PFSK-1 (cell line): ENCODE measurements around the gene TNFRSF1B.

Experiments
- FOXP2 ChIP-seq: optimal IDR thresholded peaks from 2 replicates; pipeline ENCODE3; 2011; ENCODE audit warnings: borderline replicate concordance, control low read depth, inconsistent platforms; ENCODE audit not compliant: insufficient read depth; ENCODE audit errors: extremely low read length, extremely low read depth
- POLR2AphosphoS5 ChIP-seq: IDR thresholded peaks from 2 replicates; pipeline ENCODE4 v1.6.1; 2012; ENCODE audit warnings: low read depth, mild to moderate bottlenecking, control low read depth, low read length, moderate library complexity
- REST ChIP-seq, 2 experiments: IDR thresholded peaks; 2 replicates each; pipeline versions ENCODE4 v1.6.1 to v1.8.0; 2011 to 2012; ENCODE audit warnings: low read depth in 2 of 2, low read length in 2 of 2, control low read depth in 1 of 2, inconsistent platforms in 1 of 2, mild to moderate bottlenecking in 1 of 2, moderate library complexity in 1 of 2; ENCODE audit not compliant: insufficient read depth in 1 of 2
- SIN3A ChIP-seq: IDR thresholded peaks from 2 replicates; pipeline ENCODE4 v1.6.1; 2012; ENCODE audit warnings: mild to moderate bottlenecking, low read length, moderate library complexity, borderline replicate concordance; ENCODE audit not compliant: insufficient read depth
- TAF1 ChIP-seq: IDR thresholded peaks from 2 replicates; pipeline ENCODE4 v1.6.1; 2012; ENCODE audit warnings: low read length, control low read depth, borderline replicate concordance; ENCODE audit not compliant: insufficient read depth

GRCh38 chr1:12229835-12230548 is 63.2 kb downstream of the TNFRSF1B start, which contains the start of gene VPS13D:
- TF ChIP-seq REST (IDR thresholded peaks at IDR 0.05; ENCODE audit: insufficient read depth in 1 of 2, low read depth in 2 of 2, low read length in 2 of 2) (no peak), SIN3A (no peak), POLR2AphosphoS5 (no peak), TAF1 (no peak), FOXP2 (peak; percentile 55)
